ENCODE measurements around the gene KRT75.

Gene KRT75

GRCh38 chr12:52439420-52439819, 5.2 kb upstream of the KRT75 start:
- no peak for DNase-seq

- no peak for DNase-seq
Observed at GRCh38 chr12:52438305-52439301, 4.4 kb upstream of the KRT75 start.

- DNase-seq: no peak
Observed at GRCh38 chr12:52437508-52437907, 3.3 kb upstream of the KRT75 start.

- DNase-seq: no peak
Observed at GRCh38 chr12:52436828-52437474, 2.8 kb upstream of the KRT75 start.

GRCh38 chr12:52436000-52436827, 2.0 kb upstream of the KRT75 start:
- no peak for DNase-seq

GRCh38 chr12:52435659-52435999, 1.5 kb upstream of the KRT75 start:
- DNase-seq: no peak

GRCh38 chr12:52434760-52435530, 774 bp upstream of the KRT75 start:
- no peak for DNase-seq

- no peak for DNase-seq
Observed at GRCh38 chr12:52433501-52434080, 580 bp downstream of the KRT75 start.

- no peak for DNase-seq
Observed at GRCh38 chr12:52432559-52433207, 1.5 kb downstream of the KRT75 start.

GRCh38 chr12:52428121-52428520, 6.0 kb downstream of the KRT75 start:
- DNase-seq: no peak

GRCh38 chr12:52427083-52427482, 7.1 kb downstream of the KRT75 start:
- no peak for DNase-seq

GRCh38 chr12:52426034-52426433, 8.1 kb downstream of the KRT75 start:
- no peak for DNase-seq

GRCh38 chr12:52425466-52425865, 8.7 kb downstream of the KRT75 start:
- no peak for DNase-seq

GRCh38 chr12:52423661-52424500, 10.3 kb downstream of the KRT75 start:
- DNase-seq: no peak

- DNase-seq: no peak
Observed at GRCh38 chr12:52423035-52423434, 11.1 kb downstream of the KRT75 start.

GRCh38 chr12:52419656-52420055, 14.5 kb downstream of the KRT75 start:
- DNase-seq: no peak

- no peak for DNase-seq
Observed at GRCh38 chr12:52418576-52419110, 15.5 kb downstream of the KRT75 start.

GRCh38 chr12:52417740-52418139, 16.4 kb downstream of the KRT75 start:
- DNase-seq: no peak

GRCh38 chr12:52416795-52417194, 17.4 kb downstream of the KRT75 start:
- DNase-seq: no peak

All from SW 1271 (cell line).